SH-SY5Y (cell line): Measurements from ENCODE around the gene SCIMP.

Experiments
- GATA2 ChIP-seq: IDR thresholded peaks from 2 replicates; pipeline ENCODE4 v1.6.1; 2011; ENCODE audit warnings: mild to moderate bottlenecking, low read depth, low read length
- GATA3 ChIP-seq: IDR thresholded peaks from 2 replicates; pipeline ENCODE4 v1.6.1; 2011; ENCODE audit warnings: low read depth, mild to moderate bottlenecking, low read length, moderate library complexity

- no peak for TF ChIP-seq GATA3
- no peak for TF ChIP-seq GATA2
Observed at GRCh38 chr17:5203908-5204294, 30.8 kb downstream of the SCIMP start.
